GM19043 (cell line): ENCODE measurements around the gene RPH3AL.
"Not testable (repeated sequence)": the region's sequence is repeated elsewhere in the genome, so short reads cannot be mapped to it uniquely, and the experiment has no call there.

ENCODE experiments used
- ATAC-seq: cut with Tn5 transposase; IDR thresholded peaks from one replicate; pipeline ENCODE4 v1.9.1; 2021; ENCODE audit warnings: low read depth; ENCODE audit not compliant: unreplicated experiment

The RPH3AL gene

GRCh38 chr17:248337-249235, 104.0 kb downstream of the RPH3AL start:
- ATAC-seq, result no peak

- no peak for ATAC-seq
Measured at GRCh38 chr17:247767-248166, 104.8 kb downstream of the RPH3AL start.

DNA sequence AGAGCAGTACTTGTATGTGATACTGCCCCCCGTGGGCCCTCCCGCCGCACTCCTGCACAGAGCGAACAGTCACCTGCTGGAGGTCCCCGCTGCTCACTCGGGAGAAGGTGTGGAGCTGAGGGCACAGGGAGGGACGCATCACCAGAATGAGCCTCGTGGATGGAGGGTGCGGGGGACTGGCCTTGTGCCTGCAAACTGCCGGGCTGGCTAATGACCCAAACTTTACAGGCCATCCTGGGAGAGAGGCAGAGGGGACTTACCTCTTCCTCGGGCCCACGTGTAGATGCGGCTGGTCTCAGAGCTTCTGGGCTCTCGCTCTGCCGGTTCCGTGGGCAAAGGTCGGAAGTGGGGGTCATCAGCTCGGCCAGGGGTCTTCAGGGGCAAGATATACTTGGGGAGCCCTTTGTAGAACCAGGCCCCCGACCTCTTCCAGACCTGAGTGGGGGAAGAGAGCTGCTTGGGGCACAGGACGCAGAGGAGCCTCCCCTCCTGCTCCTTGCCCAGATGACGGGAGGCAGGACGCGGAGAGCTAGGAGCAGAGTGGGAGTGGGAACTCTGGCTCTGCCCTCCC, 105.7 kb downstream of the RPH3AL start:
- no peak for ATAC-seq

DNA sequence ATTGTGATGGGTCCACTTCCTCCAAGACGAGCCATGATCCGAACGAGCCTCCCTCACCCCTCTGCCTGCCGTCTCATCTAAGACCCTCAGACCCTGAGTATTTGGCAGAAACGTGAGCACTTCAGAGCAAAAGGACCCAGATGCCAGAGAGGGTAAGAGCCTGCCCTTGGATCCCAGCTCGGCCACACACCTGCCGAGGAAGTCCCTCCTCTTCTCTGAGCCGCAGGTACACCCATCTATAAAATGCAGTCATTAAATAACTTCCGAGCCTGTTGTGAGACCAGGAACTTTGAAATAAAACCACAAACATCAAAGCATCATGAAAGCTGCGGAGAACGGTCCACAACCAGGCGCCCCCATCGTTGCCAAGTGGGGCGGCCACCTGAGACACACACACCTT, 106.4 kb downstream of the RPH3AL start:
- ATAC-seq, result no peak

DNA sequence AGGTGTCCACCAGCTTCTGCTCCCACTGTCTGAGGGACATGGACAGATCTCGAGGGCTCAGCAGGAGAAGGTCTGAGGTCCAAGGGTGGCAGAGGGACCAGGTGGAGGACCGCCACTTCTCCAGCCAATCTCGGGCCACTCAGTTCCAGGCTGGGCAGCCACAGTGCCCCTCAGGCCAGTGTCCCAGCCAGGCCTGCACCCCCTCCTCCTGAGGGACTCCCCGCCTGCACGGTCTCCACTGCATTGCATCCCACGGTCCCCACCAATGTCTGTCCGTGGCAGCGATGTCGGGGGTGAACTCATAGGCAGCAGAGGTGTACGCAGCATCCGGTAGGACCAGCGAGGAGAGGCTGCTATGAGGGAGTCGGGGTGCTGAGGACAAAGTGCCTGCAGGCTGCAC, 107.0 kb downstream of the RPH3AL start:
- no peak for ATAC-seq

DNA sequence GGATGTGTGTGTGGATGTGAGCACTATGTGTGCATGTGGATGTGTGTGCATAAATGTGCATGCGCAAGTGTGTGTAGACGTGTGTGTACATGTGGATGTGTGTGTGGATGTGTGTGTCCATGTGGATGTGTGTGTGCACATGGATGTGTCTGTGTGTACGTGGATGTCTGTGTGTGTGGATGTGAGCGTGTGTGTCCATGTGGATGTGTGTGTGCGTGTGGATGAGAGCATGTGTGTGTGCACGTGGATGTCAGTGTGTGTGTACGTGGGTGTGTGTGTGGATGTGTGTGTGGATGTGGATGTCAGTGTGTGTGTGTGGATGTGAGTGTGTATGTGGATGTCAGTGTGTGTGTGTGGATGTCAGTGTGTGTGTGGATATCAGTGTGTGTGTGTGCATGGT, 107.6 kb downstream of the RPH3AL start:
- no peak for ATAC-seq

DNA sequence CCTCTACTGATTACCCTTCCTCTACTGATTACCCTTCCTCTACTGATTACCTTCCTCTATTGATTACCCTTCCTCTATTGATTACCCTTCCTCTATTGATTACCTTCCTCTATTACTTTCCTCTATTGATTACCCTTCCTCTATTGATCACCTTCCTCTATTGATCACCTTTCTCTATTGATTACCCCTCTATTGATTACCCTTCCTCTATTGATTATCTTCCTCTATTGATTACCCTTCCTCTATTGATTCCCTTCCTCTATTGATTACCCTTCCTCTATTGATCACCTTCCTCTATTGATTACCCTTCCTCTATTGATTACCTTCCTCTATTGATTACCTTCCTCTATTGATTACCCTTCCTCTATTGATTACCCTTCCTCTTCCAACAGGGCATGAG, 108.7 kb downstream of the RPH3AL start:
- ATAC-seq, result not testable (repeated sequence)

- ATAC-seq, result no peak
Measured at GRCh38 chr17:238964-239259, 113.7 kb downstream of the RPH3AL start.

- ATAC-seq, result no peak
Measured at GRCh38 chr17:238071-238963, 114.3 kb downstream of the RPH3AL start.

DNA sequence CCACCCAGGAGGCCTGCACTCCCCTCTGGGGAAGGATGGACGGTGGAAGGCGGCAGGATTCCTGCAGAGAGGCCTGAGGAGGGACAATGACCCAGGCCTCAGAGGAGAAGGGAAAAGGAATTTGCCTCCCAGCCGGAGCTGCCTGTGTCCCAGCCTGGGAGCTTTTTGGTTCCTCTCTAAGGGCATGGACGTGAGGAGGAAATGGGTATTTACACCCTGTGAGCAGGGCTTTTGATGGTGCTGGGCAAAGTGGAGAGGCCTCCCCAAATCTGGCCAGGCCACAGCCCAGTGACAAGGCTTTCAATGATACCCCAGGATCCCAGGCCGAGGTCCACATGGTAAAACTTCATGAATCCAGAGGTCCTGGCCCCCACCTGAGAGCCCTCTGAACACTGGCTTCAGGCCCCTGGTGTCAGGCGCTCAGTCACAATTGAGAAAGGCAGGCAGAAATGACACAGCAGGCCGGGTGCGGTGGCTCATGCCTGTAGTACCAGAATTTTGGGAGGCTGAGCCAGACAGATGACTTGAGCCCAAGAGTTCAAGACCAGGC, 115.1 kb downstream of the RPH3AL start:
- ATAC-seq, result no peak

GRCh38 chr17:236641-237405, 115.8 kb downstream of the RPH3AL start:
- no peak for ATAC-seq

GRCh38 chr17:235831-236640, 116.6 kb downstream of the RPH3AL start:
- ATAC-seq, result no peak

DNA sequence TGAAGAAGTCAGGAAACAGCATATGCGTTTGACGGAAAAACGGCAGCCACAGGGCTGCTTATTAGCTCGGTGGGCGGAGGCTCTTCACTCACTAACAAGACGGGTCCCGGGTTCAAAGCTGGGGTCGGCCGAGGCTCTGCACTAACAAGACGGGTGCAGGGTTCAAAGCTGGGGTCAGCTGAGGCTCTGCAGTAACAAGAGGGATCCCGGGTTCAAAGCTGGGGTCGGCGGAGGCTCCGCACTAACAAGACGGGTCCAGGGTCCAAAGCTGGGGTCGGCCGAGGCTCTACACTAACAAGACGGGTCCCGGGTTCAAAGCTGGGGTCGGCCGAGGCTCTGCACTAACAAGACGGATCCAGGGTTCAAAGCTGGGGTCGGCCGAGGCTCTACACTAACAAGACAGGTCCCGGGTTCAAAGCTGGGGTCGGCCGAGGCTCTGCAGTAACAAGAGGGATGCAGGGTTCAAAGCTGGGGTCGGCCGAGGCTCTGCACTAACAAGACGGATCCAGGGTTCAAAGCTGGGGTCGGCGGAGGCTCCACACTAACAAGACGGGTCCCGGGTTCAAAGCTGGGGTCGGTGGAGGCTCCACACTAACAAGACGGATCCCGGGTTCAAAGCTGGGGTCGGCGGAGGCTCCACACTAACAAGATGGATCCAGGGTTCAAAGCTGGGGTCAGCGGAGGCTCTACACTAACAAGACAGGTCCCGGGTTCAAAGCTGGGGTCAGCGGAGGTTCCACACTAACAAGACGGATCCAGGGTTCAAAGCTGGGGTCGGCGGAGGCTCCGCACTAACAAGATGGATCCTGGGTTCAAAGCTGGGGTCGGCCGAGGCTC, 117.4 kb downstream of the RPH3AL start:
- ATAC-seq, result not testable (repeated sequence)

DNA sequence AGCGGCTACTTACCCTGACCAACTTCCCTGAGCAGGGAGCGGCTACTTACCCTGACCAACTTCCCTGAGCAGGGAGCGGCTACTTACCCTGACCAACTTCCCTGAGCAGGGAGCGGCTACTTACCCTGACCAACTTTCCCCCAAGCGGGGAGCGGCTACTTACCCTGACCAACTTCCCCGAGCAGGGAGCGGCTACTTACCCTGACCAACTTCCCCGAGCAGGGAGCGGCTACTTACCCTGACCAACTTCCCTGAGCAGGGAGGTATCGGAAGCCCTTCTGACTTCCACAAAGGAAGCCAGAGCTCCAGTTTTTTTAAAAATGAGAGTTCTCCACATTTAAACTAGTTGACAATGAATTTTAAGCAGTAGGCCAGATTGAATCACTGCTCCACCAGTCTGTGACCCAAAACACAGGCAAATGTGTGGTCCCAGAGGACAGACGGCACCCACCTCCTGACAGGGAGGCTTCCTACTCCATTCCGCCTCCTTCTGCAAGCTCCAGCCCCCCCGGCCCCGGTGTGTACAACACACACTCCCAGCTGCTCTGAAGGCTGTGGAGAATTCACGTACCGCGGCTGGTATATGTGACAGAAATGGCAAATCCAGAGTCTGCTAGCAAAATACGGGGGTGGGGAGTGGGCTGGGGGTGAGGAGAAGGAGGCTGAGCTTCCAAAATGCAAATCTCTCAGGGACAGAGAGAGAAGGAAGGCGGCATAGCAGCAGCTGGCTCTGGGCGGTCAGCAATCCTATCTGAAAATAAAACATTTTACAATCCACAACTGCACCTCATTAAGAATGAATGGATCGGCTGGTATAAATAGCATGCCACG, 118.2 kb downstream of the RPH3AL start:
- not testable (repeated sequence) for ATAC-seq

GRCh38 chr17:233473-233941, 119.1 kb downstream of the RPH3AL start:
- ATAC-seq, result no peak

GRCh38 chr17:231966-232807, 120.4 kb downstream of the RPH3AL start:
- ATAC-seq, result no peak
